Right lobe of liver (tissue), 6 donors: ENCODE data around the gene ZNF384. TPM values are rescaled to one million over a fixed set of nuclear protein-coding genes. Genes with fewer than 3 reads are reported as not detected.

ENCODE experiments used
- ATAC-seq, 4 donors: fragments of 200-7000 bp; cut with Tn5 transposase; one replicate each; pipeline ENCODE4 v1.9.1; 2020; ENCODE audit warnings: mild to moderate bottlenecking in 4 of 4, moderate library complexity in 4 of 4
- DNase-seq, 3 donors: peaks; one replicate each; pipeline ENCODE4 v3.0.0-alpha.2; 2020
- H3K27ac ChIP-seq, 3 donors: fragments of 200-600 bp; one replicate each; pipeline ENCODE4 v1.8.0; 2022
- H3K27me3 ChIP-seq, 2 donors: fragments of 200-600 bp; one replicate each; pipeline ENCODE4 v1.8.0; 2022
- H3K36me3 ChIP-seq, 4 donors: fragments of 200-600 bp; sonication (generic) in 1 of 4; one replicate each; pipeline versions ENCODE4 v1.5.1 to v1.8.0; 2017 to 2022; ENCODE audit warnings: control low read depth in 1 of 4
- H3K4me1 ChIP-seq, 4 donors: fragments of 200-600 bp; sonication (generic) in 1 of 4; one replicate each; pipeline versions ENCODE4 v1.5.1 to v1.8.0; 2017 to 2022; ENCODE audit warnings: control low read depth in 1 of 4
- H3K4me3 ChIP-seq, 3 donors: fragments of 200-600 bp; one replicate each; pipeline ENCODE4 v1.8.0; 2022
- H3K9me3 ChIP-seq, 4 donors: fragments of 200-600 bp; sonication (generic) in 1 of 4; one replicate each; pipeline versions ENCODE4 v1.5.1 to v1.8.0; 2017 to 2022; ENCODE audit warnings: control low read depth in 1 of 4
- POLR2A ChIP-seq: fragments of 450-650 bp; IDR thresholded peaks from one replicate; pipeline ENCODE4 v1.6.1; 2017; ENCODE audit warnings: antibody characterized with exemption, mild to moderate bottlenecking
- WGBS: methylation state at CpG from one replicate; pipeline ENCODE4 v1.1.6; 2018; ENCODE audit warnings: low coverage, low lambda C conversion rate; ENCODE audit not compliant: insufficient coverage; ENCODE audit errors: missing lambda C conversion rate; 5-methylcytosine and 5-hydroxymethylcytosine counted together
- intact Hi-C, 2 donors: fragments of 100-400 bp; cut with DNase I; formaldehyde crosslinking; loops; one replicate each; pipeline versions ENCODE4 v1.11.2 to v1.14.1; 2022
- total RNA-seq, 6 experiments: library from RNA; depleted of rRNA in 2 of 6; stranded (reverse); fragments of >200 nt in 2 of 6; fragmentation: NEBNext Ultra II Directional in 3 of 6; extraction: Animal tissue kit (Norgen Biotek cat#: 25700) in 3 of 6; gene quantifications; one replicate each; pipeline versions ENCODE4 v1.1.0 to v1.2.4, GENCODE V29; 2016 to 2023
- TF ChIP-seq, protein P1 (sequence below), 4 donors: fragments of 200-600 bp in 3 of 4; fragments of 450-650 bp in 1 of 4; IDR thresholded peaks; one replicate each; pipeline versions ENCODE4 v1.5.1 to v1.8.0; 2016 to 2022; ENCODE audit warnings: antibody characterized with exemption in 4 of 4, mild to moderate bottlenecking in 2 of 4
- donor health status: DM: no; HTN: yes; CAD: no.
- donor health status: DM: no; HTN: no; CAD: no.
- donor health status: DM: no; HTN: no; CAD: no.
- donor health status: DM: no; HTN: yes; CAD: no.
- donor health status: DM: no; HTN: yes; CAD: no.

Gene ZNF384
- total RNA-seq, 6 experiments from 2014 or later, result 11.9 to 22.3 (median 18.3) TPM

DNA sequence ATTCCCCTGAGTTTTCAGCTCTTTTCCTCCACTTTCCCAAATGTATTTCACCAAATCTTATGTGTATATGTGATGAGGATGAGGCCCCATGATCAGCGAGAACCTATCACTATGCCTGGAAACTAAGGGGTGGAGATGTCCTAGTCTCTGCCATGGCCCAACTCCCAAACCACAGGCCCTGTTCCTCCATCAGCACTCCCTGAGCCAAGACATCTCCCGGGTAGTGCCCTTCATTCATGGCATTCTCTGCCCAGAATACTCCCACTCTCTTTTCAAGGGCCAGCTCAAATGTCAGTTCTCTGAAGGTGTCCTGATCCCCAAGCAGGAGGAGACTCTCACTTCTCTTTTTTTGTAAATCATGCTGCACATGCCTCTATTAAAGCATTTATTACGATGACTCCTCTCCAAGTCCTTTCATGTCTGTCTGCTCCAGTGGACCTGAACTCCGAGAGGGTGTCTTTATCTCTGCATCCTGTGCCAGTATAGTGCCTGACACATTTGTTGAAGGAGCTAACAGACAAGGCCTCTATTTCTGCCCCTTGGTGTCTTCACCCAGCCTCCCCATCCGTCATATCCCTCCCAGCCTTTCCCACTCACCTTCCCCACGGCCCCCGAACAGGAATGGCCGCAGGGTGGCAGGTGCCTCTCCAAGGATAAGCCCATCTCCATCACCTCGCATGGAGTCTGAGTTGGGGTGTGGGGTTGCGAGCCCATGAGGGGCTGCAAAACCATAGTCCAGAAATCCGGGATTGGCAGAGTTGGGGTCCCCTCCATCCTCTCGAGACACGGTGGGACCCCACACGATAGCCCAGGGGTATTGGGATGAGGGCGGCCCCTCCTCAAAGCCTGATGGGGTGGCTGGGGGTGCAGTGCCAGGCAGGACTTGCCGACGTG, 7.8 kb upstream of the ZNF384 start:
- intact Hi-C loops, result loop anchor here in 1 of 2 donors (10.0 kb wide), 1 partner anchor 72 kb away; no protein-coding TSS in a partner anchor
- no peak overlapping the region for H3K27ac ChIP-seq
- H3K36me3 ChIP-seq, result no peaks in the 10 kb centered on the region
- DNase-seq (no peak), ATAC-seq (no peak)
- no peak overlapping the region for H3K4me3 ChIP-seq
- TF ChIP-seq, protein P1, sequence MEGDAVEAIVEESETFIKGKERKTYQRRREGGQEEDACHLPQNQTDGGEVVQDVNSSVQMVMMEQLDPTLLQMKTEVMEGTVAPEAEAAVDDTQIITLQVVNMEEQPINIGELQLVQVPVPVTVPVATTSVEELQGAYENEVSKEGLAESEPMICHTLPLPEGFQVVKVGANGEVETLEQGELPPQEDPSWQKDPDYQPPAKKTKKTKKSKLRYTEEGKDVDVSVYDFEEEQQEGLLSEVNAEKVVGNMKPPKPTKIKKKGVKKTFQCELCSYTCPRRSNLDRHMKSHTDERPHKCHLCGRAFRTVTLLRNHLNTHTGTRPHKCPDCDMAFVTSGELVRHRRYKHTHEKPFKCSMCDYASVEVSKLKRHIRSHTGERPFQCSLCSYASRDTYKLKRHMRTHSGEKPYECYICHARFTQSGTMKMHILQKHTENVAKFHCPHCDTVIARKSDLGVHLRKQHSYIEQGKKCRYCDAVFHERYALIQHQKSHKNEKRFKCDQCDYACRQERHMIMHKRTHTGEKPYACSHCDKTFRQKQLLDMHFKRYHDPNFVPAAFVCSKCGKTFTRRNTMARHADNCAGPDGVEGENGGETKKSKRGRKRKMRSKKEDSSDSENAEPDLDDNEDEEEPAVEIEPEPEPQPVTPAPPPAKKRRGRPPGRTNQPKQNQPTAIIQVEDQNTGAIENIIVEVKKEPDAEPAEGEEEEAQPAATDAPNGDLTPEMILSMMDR (IDR thresholded peaks at IDR 0.05), result no peak
- TF ChIP-seq POLR2A, result no peak
- H3K9me3 ChIP-seq, result no peaks in the 10 kb centered on the region
- WGBS, result 55% methylated on average over 11 of the region's 17 CpGs
- H3K27me3 ChIP-seq, result peaks cover 6 to 11% of the 10 kb centered on the region in 2 donors
- H3K4me1 ChIP-seq, result peaks cover 0 to 5% (median 0%) of the 10 kb centered on the region in 4 donors

DNA sequence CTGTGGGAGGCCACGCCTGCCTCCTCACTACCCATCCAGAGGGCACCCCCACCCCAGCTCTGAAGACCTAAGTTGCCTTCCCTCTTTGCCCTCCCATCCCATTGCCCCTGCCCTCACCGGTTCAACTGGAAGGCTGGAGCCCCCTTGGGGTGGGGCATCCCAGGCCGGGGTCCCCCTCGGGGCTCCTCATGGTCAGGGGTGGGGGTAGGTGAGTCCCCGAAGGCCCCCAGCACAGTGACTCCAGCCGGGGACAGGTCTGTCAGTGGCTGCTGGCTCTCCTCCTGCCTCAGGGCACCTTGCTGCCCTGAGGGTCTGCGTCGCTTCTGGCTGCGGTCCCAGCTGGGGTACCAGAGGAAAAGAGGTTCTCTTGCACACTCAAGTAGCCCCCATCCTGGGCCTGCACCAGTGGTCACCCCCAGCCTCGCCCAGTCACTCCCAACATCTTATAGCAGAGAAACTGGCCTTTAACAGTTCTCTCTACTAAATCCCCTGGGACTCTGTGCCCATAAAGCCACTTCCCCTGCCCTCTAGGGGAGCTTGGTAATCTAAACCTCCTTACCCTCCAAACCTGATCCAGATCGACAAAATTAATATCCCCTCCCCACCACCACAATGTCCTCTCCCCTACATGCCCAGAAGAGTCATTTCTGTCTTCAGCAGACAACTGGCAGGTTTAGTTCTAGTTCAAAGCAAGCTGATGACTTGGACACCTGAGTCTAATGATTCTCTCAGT, 6.3 kb upstream of the ZNF384 start:
- Histone ChIP-seq H3K9me3 (no peaks in the 10 kb centered on the region), H3K4me1 (peaks cover 0 to 2% (median under 1%) of the 10 kb centered on the region in 4 donors), H3K27ac (no peak overlapping the region), H3K4me3 (no peak overlapping the region), H3K36me3 (no peaks in the 10 kb centered on the region), H3K27me3 (no peaks in the 10 kb centered on the region)
- DNase-seq (no peak), ATAC-seq (peak in 1 of 4 donors; percentile 9)
- intact Hi-C loops, result loop anchor here in 1 of 2 donors (10.0 kb wide), 1 partner anchor 71 kb away; no protein-coding TSS in a partner anchor
- WGBS, result 17% methylated on average over 2 of the region's 11 CpGs
- TF ChIP-seq, protein P1 (IDR thresholded peaks at IDR 0.05), result no peak
- no peak for TF ChIP-seq POLR2A

DNA sequence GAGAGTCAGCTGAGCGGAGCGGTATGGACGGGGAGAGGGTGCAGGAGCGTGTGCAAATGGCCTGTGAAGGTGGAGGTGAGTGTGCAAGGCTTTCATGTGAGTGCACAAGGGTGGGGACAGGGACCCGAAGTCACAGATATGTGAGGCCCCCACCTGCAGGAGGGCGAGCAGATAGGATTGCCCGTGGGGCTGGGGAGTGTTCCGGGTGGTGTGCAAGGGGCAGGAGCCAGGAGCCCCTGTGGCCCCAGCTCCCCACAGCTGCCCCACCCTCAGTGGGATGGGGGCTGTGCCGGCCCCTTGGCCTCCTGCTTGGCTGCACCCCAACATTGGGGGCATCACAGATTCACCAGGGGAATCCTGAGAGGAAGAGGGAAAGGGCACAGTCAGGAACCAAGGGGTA, 5.5 kb upstream of the ZNF384 start:
- Histone ChIP-seq H3K9me3 (no peaks in the 10 kb centered on the region), H3K27me3 (no peaks in the 10 kb centered on the region), H3K4me3 (no peak overlapping the region), H3K36me3 (no peaks in the 10 kb centered on the region), H3K4me1 (peaks cover 0 to 7% (median 3%) of the 10 kb centered on the region in 4 donors), H3K27ac (no peak overlapping the region)
- ATAC-seq (peak in 1 of 4 donors; percentile 6), DNase-seq (no peak)
- TF ChIP-seq, protein P1 (IDR thresholded peaks at IDR 0.05), result no peak
- TF ChIP-seq POLR2A, result no peak
- intact Hi-C loops, result loop anchor here in 1 of 2 donors (10.0 kb wide), 1 partner anchor 70 kb away; no protein-coding TSS in a partner anchor
- WGBS, result 73% methylated on average over 6 of the region's 9 CpGs

DNA sequence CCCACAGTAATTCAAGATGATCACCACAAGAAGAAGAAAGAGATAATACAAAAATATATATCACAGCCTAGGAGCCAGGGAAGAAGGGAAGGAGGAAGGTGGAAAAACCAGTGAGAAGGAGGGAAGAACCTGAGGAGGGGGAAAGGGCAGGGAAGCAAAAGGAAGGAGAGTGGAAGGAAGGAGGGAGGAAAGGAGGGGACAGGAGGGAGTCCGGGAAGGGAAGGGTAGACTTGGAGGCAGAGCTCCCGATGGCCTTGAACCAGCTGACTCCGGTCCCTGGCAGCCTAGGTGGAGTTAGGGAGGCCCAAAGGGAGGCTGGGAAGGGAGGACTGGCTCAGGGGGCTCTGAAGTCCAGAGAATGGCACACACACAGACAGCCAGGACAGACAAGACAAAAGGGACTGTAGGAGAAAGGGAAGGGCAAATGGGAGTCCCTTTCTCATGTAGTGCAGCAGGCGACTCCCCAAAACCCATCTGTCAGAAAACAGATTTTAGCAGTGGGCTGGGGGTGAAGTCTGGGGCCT, 4.7 kb upstream of the ZNF384 start:
- Histone ChIP-seq H3K27ac (no peak overlapping the region), H3K4me1 (peaks cover 0 to 7% (median 3%) of the 10 kb centered on the region in 4 donors), H3K27me3 (no peaks in the 10 kb centered on the region), H3K9me3 (no peaks in the 10 kb centered on the region), H3K4me3 (no peak overlapping the region), H3K36me3 (no peaks in the 10 kb centered on the region)
- no peak for ATAC-seq
- intact Hi-C loops, result loop anchor here in 1 of 2 donors (10.0 kb wide), 1 partner anchor 69 kb away; no protein-coding TSS in a partner anchor
- DNase-seq, result no peak
- TF ChIP-seq, protein P1 (IDR thresholded peaks at IDR 0.05), result no peak
- no peak for TF ChIP-seq POLR2A
- 33% methylated on average over 1 of the region's 4 CpGs for WGBS
